HTERT RPE-1 (cell line): ENCODE results near the gene PLOD1.
"Not testable (repeated sequence)": the region's sequence is repeated elsewhere in the genome, so short reads cannot be mapped to it uniquely, and the experiment has no call there.

Experiments used
- in situ Hi-C: fragments of 300-500 bp; cut with MboI; formaldehyde crosslinking; loops from 4 replicates; pipeline ENCODE4 v1.14.3; 2020; ENCODE audit warnings: low sequenced_read_pairs

PLOD1 gene

DNA sequence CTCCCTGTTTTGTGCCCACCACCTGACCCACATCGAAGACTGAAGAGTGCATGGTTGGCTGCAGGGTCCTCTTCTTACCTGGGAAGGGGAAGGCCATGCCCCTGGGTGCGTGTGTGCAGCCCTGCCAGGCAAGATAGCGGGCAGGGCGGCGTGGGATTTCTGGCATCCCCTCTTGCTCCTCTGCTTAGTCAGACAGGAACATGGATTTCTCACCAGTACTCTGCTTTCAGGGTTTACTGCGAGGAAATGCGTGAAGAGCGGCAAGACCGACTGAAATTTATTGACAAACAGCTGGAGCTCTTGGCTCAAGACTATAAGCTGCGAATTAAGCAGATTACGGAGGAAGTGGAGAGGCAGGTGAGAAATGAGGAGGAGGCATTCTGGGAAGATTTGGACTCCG lies 69.2 kb downstream of the PLOD1 start:
- in situ Hi-C loops, result no loop called here

DNA sequence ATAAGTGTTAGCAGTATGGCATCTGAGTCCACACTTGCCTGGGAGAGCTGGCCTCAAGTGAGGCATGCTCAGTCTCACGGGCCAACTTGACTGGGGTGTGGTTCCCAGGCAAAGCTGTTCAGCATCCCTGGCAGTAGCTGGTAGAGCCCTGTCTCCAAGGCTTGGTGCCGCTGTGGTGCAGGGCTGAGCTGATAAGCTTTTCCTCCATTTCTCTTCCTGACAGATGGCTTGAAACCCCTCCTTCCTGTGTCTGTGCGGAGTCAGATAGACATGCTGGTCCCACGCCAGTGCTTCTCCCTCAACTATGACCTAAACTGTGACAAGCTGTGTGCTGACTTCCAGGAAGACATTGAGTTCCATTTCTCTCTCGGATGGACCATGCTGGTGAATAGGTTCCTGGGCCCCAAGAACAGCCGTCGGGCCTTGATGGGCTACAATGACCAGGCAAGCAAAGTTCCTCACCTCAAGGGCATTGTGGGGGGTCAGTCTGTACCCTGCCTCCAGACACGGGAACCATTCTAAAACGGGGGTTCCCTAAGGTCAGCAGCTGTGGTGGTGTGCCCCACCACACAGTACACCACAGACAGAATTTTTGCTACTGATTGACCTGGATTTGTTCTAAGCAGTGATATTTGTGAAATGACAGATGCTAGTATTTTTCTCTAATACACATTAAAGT lies 71.1 kb downstream of the PLOD1 start:
- in situ Hi-C loops, result no loop called here

DNA sequence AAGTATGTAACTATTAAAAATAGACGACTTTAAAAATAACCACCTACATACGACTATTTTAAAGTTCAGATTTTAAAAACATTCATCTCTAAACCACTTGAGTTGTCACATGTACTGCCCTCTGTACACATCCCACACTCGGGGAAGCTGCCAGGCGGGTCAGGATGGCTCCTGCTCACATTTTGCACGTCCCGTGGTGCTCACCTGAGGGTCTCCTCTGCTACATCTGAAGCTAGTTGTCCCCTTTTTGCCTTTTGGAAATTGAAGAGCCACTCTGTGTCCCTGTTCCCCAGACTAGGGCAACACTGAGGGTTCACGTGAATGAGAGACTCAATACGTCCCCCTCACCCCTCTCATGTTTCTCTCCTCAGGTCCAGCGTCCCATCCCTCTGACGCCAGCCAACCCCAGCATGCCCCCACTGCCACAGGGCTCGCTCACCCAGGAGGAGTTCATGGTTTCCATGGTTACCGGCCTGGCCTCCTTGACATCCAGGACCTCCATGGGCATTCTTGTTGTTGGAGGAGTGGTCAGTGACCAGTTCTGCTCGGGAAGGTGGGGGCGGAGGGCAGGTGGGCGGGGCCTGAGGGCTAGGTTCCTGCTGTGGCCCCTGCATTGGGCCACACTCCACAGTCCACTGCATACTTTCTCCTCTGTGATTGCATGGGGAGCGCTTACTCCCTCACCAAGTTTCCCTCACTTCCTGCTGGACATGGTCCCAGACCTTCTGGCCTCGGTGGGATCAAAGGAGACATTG lies 71.8 kb downstream of the PLOD1 start:
- in situ Hi-C loops, result no loop called here

DNA sequence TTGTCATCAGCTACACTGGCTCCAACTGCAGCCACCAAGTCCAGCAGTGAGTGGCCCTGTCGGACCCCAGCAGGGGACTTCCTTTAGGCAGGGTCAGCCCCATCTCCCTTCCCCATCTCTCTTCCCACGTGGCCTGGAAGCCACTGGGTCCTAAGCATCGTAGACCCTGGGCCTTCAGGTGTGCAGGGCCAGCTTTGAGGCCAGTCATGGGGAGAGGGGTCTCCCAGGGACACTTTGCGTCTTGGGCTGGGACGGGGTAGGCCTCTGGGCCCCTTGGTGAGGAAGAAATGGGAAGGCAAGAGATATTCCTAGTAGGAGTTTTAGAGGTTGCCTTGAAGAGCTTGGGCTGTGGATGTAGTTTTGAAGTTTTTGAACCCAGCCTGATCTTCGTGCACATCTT lies 72.7 kb downstream of the PLOD1 start:
- in situ Hi-C loops, result no loop called here

GRCh38 chr1:12008355-12008754 lies 73.8 kb downstream of the PLOD1 start:
- in situ Hi-C loops, result not testable (repeated sequence)

GRCh38 chr1:12009318-12009947 lies 74.9 kb downstream of the PLOD1 start:
- in situ Hi-C loops, result no loop called here

DNA sequence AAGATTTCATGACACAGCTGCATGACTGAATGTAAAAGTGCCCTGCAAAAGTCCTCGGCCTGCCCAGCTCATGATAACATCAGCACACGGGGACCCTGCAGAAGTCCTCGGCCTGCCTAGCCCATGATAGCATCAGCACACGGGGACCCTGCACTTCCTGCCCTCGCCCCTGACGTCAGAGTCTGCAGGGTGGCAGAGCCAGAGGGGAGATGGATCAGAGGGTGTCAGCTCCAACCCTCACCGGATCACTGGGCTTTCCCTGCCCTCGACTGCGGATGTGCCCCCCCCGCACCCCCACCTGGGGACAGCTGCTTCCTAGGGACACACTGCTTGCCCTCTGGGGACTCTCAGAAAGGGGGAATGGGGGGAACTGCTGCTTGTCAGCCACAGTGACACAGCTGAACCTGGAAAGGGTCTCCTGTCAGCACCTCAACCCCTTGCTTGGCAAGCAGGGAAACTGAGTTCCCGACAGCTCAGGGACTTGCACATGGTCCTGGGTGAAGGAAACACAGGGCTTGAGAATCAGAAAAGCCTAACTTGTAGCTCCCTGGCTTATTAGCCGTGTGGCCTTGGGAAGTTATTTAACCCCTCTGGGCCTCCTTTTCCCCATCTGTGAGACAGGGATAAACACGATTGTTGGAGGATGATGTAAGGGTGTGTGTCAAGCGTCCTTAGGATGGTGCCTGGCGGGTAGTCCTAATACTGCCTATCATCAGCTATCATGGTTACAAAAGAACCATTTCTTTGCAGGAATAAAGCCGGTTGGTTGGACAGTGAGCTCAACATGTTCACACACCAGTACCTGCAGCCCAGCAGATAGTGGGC lies 76.4 kb downstream of the PLOD1 start:
- in situ Hi-C loops, result no loop called here

DNA sequence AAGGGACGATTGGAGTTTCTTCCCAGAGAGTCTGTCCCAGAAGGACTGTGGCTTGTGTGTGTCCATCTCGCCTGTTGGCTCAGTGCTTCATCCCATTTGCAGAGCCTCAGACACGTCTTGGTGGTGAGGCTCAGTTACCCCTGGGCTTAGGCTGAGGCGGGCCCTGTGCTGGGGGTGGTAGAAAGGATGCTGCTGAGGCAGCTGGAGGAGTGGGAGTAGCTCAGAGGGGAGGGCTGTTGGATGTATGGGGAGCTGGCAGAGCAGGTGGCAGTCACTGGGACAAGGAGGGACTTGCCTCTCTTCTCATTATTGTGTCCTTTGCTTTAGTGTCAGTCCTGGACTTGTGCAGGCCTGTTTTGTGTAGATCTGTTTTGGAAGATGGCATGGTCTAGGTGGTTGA lies 77.5 kb downstream of the PLOD1 start:
- in situ Hi-C loops, result no loop called here

GRCh38 chr1:12012560-12013316 lies 78.2 kb downstream of the PLOD1 start:
- in situ Hi-C loops, result no loop called here

DNA sequence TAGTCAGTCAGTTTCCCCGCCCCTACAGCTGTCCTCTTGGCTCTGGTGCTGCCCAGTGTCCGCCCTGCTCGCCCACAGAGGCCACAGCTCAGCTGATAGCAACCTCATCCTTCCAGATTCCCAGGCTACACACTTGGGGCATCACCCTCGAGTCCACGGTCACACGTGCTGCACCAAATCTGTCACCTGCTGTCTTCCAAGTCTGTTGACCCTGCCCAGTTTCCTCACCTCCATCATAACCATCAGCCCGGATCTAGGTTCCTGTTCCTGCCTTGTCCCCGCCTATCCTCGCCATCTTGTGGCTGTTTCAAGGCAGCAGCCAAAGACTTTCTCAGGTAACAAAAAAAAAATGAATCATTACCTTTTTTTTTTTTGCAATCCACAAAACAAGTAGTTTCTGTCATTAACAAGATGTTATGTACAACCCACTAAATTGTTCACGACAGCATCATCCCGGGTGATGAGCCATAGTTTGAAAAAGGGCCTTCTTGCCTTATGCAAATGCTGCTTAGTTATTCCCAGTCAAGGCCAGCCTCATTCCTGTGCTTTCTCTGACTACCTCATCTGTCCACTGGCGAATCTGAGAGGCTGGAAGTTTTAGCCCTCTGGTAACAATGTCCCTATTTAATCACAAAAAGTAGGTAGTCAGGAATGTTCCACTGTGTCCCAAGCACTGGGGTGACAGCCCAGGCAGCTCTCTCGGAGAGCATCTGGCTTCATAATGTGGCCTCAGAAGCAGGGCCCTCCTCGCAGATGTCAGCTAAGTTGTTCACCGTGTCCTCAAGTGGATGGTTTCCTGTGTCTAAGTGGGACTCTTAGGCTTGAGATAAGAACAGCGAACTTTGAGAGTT lies 79.8 kb downstream of the PLOD1 start:
- in situ Hi-C loops, result no loop called here

DNA sequence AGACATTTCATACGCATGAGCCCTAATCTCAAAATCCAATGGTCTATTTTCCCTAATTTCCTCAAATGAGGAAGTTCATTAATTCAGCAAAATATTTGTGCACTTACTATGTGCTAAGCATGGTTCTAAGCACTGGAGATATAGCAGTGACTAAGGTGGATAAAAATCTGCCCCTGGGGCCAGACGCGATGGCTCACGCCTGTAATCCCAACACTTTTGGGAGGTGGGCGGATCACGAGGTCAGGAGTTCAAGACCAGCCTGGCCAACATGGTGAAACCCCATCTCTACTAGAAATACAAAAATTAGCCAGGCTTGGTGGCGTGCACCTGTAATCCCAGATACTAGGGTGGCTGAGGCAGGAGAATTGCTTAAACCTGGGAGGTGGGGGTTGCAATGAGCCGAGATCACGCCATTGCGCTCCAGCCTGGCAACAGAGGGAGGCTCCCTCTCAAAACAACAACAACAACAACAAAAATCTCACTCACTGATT lies 80.5 kb downstream of the PLOD1 start:
- in situ Hi-C loops, result no loop called here

- in situ Hi-C loops, result no loop called here
Measured at GRCh38 chr1:12015499-12015898, 81.0 kb downstream of the PLOD1 start.

DNA sequence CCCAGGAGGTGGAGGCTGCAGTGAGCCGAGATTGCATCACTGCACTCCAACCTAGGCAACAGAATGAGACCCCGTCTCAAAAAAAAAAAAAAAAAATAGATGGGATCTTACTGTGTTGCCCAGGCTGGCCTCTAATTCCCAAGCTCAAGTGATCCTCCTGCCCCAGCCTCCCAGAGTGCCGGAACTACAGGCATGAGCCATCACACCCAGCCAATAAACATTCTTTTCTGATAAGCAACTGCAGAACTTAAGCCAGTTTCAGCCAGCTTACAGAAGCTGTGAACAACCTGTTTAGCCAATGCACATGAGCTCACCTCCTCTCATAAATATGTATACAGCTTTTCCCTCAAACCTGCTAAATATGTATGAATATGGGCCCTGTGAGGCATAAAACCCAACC lies 81.7 kb downstream of the PLOD1 start:
- in situ Hi-C loops, result no loop called here

DNA sequence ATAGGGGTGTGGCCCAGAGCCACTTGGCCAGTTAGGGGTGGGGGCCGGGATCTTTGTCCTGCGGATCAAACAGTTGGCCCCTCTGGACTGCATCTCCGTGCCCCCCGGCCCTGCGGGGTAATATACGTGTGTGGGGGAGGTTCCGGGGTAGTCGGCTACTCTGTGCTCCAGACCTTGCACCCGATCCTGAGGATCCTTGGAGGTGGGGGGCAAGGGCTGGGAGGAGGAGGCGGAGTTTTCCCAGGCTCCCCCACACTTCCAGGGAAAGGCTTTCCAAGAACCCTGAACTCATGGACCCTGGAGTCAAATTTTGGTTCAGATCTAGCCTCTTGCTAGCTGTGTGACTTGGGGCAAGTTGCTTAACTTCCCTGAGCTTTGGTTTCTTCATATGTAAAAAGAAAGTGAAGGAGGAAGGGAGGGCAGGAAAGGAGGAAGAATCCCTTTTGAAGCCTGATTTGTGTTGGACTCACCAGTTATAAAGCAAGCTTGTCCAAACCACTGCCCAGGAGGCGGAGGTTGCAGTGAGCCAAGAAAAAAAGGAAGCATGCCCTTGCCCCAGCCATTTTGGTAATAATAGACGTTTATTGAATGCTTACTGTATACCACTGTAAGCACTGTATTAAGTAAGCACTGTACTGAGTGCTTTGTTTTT lies 85.5 kb downstream of the PLOD1 start:
- in situ Hi-C loops, result no loop called here

DNA sequence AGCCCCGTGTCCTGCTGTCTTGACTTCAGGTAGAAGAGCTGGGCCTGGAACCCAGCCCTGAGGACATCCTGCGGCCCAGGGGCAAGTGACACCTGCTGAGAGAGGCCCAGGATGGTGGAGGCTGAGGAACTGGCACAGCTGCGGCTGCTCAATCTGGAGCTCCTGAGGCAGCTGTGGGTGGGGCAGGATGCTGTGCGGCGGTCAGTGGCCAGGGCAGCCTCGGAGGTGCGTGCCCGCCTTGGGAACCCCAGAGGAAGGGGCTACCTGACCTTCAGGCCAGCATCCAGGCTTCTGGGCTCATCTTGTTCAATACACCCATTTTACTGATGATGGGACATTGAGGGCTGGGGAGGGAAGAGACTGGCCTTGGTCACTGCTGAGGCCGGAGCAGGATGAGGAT lies 87.1 kb downstream of the PLOD1 start:
- in situ Hi-C loops, result no loop called here

DNA sequence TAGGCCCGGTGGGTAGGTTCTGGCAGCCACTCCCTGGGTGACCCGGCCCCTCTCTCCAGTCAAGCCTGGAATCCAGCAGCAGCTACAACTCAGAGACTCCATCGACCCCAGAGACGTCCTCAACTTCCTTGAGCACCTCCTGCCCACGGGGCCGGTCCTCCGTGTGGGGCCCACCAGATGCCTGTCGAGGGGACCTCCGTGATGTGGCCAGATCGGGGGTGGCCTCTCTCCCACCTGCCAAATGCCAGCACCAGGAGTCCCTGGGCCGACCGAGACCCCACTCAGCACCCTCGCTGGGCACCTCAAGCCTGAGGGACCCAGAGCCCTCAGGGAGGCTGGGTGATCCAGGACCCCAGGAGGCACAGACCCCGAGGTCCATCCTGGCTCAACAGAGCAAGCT lies 87.5 kb downstream of the PLOD1 start:
- in situ Hi-C loops, result no loop called here
